B cell (primary cell): ENCODE data around the gene ESRP2.

Source experiments
- EZH2 ChIP-seq: IDR thresholded peaks from 2 replicates; pipeline ENCODE4 v1.6.1; 2012; ENCODE audit warnings: borderline replicate concordance, low read depth, mild to moderate bottlenecking, moderate library complexity, low read length; ENCODE audit not compliant: insufficient read depth, poor library complexity, severe bottlenecking
- TF ChIP-seq, protein P1 (sequence below): fragments of 200-600 bp; IDR thresholded peaks from one replicate; pipeline ENCODE4 v1.8.0; 2022; ENCODE audit warnings: antibody characterized with exemption, mild to moderate bottlenecking

DNA sequence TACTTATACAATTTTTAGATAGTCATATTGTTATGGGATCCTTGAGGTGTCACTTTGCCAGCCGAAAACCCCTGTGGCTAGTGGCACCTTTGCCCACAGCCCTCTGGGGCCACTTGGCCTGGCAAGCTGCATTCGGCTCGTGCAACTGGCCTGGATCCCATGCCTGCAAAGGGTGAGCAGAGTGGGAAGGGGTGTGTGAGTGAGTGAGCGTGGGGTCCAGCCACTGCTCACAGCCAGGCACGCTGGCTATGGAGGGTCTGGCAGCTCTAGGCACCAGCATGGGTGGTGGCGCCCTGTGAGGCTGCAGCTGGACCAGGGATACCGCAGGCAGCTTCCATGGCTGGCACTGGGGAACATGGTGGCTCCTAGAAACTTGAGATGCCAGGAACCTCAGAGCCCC lies 49.0 kb downstream of the ESRP2 start:
- TF ChIP-seq, protein P1, sequence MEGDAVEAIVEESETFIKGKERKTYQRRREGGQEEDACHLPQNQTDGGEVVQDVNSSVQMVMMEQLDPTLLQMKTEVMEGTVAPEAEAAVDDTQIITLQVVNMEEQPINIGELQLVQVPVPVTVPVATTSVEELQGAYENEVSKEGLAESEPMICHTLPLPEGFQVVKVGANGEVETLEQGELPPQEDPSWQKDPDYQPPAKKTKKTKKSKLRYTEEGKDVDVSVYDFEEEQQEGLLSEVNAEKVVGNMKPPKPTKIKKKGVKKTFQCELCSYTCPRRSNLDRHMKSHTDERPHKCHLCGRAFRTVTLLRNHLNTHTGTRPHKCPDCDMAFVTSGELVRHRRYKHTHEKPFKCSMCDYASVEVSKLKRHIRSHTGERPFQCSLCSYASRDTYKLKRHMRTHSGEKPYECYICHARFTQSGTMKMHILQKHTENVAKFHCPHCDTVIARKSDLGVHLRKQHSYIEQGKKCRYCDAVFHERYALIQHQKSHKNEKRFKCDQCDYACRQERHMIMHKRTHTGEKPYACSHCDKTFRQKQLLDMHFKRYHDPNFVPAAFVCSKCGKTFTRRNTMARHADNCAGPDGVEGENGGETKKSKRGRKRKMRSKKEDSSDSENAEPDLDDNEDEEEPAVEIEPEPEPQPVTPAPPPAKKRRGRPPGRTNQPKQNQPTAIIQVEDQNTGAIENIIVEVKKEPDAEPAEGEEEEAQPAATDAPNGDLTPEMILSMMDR = no peak
- TF ChIP-seq EZH2 = no peak
